GM21576 (cell line): Measurements from ENCODE around the gene LSM14B.

Experiments used
- ATAC-seq: cut with Tn5 transposase; IDR thresholded peaks from one replicate; pipeline ENCODE4 v1.9.1; 2021; ENCODE audit warnings: mild to moderate bottlenecking, moderate library complexity; ENCODE audit not compliant: unreplicated experiment

LSM14B gene

DNA sequence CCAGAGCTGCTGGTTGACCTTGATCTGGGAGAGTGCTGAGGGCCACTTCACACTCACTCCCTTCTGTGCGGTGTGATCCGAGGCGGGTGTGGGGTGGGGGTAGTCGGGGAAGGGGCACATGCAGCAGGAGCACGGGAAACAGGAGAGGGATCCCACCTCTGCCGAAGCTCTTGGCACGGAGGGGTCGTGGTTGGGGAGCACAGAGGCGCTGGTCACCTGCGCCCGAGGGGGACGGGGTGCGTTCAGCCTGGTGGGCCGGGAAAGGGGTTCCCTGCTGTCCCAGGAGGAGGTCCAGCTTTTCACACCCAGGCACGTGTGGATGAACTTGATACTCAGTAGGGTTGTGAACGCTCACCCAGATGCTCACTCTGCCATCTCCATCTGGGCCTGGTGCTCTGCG is 38.6 kb downstream of the LSM14B start:
- no peak for ATAC-seq

GRCh38 chr20:62161347-62161746 is 39.1 kb downstream of the LSM14B start:
- no peak for ATAC-seq

- no peak for ATAC-seq
Observed at GRCh38 chr20:62162765-62163484, 40.6 kb downstream of the LSM14B start.

GRCh38 chr20:62163485-62163865 is 41.2 kb downstream of the LSM14B start:
- no peak for ATAC-seq

DNA sequence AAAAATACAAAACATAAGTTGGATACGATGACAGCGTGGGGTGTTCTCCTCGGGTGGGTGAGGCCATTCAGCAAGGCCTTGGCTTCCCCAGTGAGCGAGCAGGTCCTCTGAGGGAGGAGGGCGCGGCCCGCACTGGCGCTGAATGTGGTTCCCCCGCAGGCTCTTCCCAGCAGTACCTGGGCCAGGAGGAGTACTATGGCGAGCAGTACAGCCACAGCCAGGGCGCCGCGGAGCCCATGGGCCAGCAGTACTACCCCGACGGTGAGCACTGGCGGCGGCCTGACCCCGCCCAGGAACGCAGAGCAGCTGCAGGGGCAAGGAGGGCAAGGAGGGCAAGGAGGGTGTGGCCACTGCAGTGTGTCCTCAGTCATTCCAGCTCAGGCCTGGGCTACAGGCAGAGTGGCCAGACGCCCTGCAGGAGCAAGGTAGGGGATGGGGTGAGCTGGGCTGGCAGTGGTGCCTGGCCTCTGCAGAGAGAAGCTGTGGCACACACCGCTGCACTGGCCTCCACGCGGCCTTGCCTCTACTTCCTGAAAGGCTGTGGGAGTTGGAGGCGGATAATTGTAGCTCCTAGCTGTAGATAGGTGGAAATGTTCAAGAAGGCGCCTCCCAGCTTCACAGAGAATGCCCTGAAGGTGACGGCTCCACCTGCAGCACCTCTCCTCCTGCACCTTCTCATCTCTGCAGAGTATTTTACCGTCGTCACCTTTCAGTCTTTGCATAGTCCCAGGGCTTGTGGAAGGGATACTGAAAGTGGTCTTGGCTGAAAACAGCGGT is 41.9 kb downstream of the LSM14B start:
- no peak for ATAC-seq

DNA sequence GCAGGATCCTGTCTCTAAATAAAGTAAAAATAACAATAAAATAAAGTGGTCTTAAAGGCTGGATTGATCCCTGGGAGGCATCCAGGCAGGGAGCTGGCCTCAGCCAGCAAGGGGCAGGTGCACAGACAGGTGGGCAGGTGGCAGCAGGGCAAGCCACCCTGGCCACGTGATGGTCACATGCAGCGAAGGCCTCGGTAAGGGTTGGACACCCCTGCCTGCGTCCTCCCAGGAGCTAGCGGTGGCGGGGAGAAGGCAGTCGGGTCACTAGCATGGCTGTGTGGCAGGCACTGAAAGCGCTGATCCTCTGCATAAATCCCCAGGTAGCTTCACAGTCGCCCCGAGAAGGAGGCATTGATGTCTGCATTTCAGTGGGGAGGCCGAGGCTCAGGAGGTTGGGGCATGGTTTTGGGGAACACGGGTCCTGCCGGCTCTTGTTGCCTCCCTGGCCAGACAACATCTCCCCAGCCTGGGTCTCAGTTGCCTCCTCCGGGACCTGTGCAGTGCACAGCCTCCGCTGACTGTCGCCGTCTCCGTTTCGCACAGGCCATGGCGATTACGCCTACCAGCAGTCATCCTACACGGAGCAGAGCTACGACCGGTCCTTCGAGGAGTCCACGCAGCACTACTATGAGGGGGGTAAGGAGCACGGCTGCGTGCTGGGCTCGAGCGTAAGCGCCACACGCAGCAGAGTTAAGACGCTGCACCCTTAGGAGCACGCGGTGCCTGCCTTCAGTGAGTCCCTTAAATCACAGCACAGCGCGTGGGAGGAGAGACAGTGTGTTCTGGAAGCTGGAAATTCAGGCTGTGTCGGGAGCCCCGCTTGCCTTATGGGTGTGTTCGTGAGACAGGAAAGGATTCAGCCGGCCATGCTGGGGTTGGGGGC is 42.8 kb downstream of the LSM14B start:
- no peak for ATAC-seq

GRCh38 chr20:62165762-62166399 is 43.6 kb downstream of the LSM14B start:
- ATAC-seq, result no peak

DNA sequence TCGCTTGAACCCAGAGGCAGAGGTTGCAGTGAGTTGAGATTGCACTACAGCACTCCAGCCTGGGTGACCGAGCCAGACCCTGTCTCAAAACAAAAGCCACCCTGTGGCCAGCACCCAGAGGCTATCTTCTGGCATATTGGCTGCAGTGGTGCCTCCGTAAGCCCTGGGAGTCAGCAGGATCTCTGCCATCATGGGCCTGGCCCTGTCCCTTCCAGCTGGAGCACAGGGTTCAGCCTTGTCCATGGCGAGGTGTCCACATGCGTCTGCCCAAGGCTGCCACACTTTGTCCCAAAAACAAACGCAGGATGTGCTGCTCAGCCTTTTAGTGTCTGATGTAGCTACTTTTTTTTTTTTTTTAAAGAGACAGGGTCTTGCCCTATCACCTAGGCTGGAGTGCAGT is 45.2 kb downstream of the LSM14B start:
- no peak for ATAC-seq

DNA sequence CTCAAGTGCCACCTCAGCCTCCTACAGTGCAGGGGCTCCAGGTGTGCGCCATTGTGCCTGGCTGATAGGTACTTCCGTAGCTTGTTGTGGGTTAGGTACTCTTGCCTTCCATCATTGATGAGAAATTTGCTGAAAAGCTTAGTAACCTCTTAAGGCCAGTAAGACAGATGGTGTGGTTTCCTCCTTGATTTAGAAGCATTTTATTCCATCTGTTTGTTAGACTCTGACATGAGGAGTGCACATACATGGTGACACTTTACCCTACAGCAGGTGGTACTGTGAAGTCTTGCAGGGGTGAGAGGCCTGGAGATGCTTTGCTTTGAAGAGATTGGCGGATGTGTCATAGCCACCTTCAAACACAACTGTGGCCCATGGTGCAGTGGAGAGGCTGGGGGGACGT is 45.8 kb downstream of the LSM14B start:
- no peak for ATAC-seq

DNA sequence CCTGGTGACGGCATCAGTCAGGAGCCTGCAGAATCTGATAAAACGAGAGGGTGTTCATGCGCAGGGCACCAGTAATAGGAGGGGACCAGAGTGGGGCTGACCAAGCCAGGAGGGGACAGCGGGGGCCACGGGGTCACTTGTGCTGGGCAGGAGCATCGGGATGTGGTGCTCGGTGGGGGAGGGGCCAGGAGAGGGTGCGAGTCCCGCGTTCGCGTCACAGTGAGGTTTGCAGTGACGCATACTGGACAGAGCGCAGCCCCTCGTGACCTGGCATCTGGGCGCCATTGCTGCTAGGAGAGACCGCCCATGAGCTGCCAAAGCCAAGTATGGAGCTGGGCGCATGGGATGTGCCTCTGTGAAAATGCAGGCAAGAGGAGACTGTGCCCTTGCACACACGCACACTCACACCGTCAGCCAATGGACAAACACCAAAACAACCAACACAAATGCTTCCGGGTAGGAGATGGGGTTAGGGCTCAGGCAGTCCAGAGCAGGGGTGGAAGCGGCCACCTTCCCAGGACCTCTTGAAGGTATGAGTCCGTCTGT is 46.7 kb downstream of the LSM14B start:
- ATAC-seq, result no peak

DNA sequence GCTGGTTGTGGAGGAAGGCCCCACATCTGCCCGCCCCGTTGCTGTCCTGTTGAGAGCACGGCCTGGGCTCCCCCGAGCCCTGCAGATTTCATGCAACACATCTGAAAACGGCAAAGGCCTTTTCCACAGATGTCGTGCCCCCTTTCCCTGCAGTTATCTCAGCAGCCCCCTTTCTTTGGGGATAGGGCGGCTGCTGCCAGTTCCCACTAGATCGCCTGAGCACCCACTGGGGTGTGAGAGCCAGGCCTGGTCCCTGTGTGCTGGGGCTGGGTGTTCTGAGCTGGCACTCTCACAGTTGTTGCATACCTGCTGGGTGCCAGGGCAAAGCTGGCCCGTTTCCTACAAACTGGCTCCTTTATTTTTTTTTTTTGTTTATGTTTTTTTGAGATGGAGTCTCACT is 48.3 kb downstream of the LSM14B start:
- no peak for ATAC-seq

GRCh38 chr20:62171245-62171644 is 49.0 kb downstream of the LSM14B start:
- no peak for ATAC-seq

GRCh38 chr20:62172666-62173065 is 50.4 kb downstream of the LSM14B start:
- ATAC-seq, result no peak

- ATAC-seq, result no peak
Observed at GRCh38 chr20:62174021-62174804, 51.9 kb downstream of the LSM14B start.

- no peak for ATAC-seq
Observed at GRCh38 chr20:62174870-62175624, 52.8 kb downstream of the LSM14B start.

DNA sequence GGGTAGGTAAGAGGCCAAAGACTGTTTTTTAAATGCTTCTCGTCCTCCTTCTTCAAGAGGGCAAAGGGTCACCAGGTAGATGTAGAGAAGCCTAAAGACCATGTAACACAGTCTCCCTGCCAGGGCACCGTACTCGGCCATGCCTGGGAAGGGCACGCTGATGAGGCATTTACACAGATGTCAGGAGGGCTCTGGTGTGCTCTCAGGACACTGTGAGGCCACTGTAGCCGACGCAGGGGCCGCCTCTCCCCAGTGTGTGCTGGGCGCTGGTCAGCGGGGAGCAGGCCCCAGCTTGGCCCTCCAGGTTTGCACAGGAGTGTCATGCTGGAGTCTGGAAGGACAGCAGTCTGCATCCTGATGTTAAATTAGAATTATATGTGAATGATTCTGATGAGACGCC is 53.4 kb downstream of the LSM14B start:
- ATAC-seq, result no peak

GRCh38 chr20:62176866-62177265 is 54.6 kb downstream of the LSM14B start:
- ATAC-seq, result no peak

- ATAC-seq, result no peak
Observed at GRCh38 chr20:62177307-62177706, 55.0 kb downstream of the LSM14B start.
